ENCODE measurements around the gene HSPG2. TPM values are rescaled to one million over a fixed set of nuclear protein-coding genes. Genes with fewer than 3 reads are reported as not detected.

The HSPG2 gene
- total and polyA plus RNA-seq, 9 of the 15 experiments (the other 6 are each of a cell fraction or from before 2014, with no cell fraction given): 0.14 to 160 (median 15.7) TPM

DNA sequence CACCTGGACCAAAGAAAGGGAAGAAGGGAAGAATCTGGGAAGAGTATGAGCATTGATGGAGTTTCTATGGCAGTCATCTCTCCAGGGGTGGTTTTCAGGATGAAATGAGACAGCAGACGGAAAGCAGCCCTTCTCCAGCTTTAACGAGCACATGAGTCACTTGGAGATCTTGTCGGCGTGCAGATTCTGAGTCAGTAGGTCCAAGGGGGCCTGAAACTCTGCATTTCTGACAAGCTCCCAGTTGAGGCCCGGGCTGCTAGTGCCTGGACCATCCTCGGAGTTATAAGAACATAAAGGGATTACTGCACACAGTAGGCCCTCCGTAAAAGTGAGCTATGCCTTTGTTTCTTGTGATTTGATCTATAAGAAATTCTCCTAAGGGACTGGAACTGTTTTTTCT lies 17.6 kb downstream of the HSPG2 start (continued):
- no peak; a peak in 1 of 4 replicates for TF ChIP-seq TRIM24 (IDR thresholded peaks at IDR 0.05)
- TF ChIP-seq ZNF165 (CRISPR knock-in tag; IDR thresholded peaks at IDR 0.05; ENCODE audit: borderline replicate concordance): no peak
- no peak for TF ChIP-seq ZNF551 (CRISPR knock-in tag; IDR thresholded peaks at IDR 0.05)
- TF ChIP-seq SMAD1 (IDR thresholded peaks at IDR 0.05; ENCODE audit: low read depth, low read length, partially characterized antibody): no peak
- TF ChIP-seq JUND (IDR thresholded peaks at IDR 0.05; ENCODE audit: borderline replicate concordance, low read depth, low read length): peak; percentile 95
- TF ChIP-seq JUND (tag; IDR thresholded peaks at IDR 0.05; ENCODE audit: borderline replicate concordance, low read depth, low read length): peak; percentile 94; the same call in 2 of the 3 replicates
- TF ChIP-seq ZNF561 (CRISPR knock-in tag; conservative IDR thresholded peaks at IDR 0.05): no peak
- TF ChIP-seq, protein P1, sequence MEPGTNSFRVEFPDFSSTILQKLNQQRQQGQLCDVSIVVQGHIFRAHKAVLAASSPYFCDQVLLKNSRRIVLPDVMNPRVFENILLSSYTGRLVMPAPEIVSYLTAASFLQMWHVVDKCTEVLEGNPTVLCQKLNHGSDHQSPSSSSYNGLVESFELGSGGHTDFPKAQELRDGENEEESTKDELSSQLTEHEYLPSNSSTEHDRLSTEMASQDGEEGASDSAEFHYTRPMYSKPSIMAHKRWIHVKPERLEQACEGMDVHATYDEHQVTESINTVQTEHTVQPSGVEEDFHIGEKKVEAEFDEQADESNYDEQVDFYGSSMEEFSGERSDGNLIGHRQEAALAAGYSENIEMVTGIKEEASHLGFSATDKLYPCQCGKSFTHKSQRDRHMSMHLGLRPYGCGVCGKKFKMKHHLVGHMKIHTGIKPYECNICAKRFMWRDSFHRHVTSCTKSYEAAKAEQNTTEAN (CRISPR knock-in tag; IDR thresholded peaks at IDR 0.05): no peak
- TF ChIP-seq KDM5B (IDR thresholded peaks at IDR 0.05; ENCODE audit: insufficient replicate concordance, low read depth, low read length): no peak
- TF ChIP-seq ELF1 (tag; IDR thresholded peaks at IDR 0.05): no peak
- no peak for TF ChIP-seq RHOXF2B (CRISPR knock-in tag; conservative IDR thresholded peaks at IDR 0.05)
- TF ChIP-seq RAD21 (CRISPR knock-in tag; conservative IDR thresholded peaks at IDR 0.05 in 1 of 2, IDR thresholded peaks at IDR 0.05 in 1 of 2): 0 out of 4 replicates have a peak, but pooled peaks of 1 of the 2 experiments have one; percentile 6
- no peak for TF ChIP-seq MEF2A (IDR thresholded peaks at IDR 0.05; ENCODE audit: control insufficient read depth, low read depth, low read length)
- TF ChIP-seq FOXJ2 (tag; IDR thresholded peaks at IDR 0.05): no peak
- TF ChIP-seq RFX1 (IDR thresholded peaks at IDR 0.05): no peak
